Immature natural killer cell (primary cell): ENCODE data around the gene ABCA13. TPM values are rescaled to one million over a fixed set of nuclear protein-coding genes. Genes with fewer than 3 reads are reported as not detected.
"Not testable (repeated sequence)": the region's sequence is repeated elsewhere in the genome, so short reads cannot be mapped to it uniquely, and the experiment has no call there.

ENCODE experiments used
- DNase-seq, 3 donors: peaks; one replicate each; pipeline ENCODE4 v3.0.0; 2022; ENCODE audit warnings: mixed read lengths in 1 of 3
- H3K27ac Mint-ChIP-seq, 6 donors: one replicate each; pipeline ENCODE4 v1.8.0; 2020; ENCODE audit warnings: mixed read lengths in 6 of 6, mild to moderate bottlenecking in 5 of 6, inconsistent platforms in 4 of 6, moderate library complexity in 3 of 6
- H3K27me3 Mint-ChIP-seq, 3 donors: one replicate each; pipeline ENCODE4 v1.8.0; 2020 to 2021; ENCODE audit warnings: low read depth in 3 of 3, mild to moderate bottlenecking in 3 of 3, mixed read lengths in 3 of 3, moderate library complexity in 3 of 3, inconsistent platforms in 1 of 3
- H3K36me3 Mint-ChIP-seq, 3 donors: one replicate each; pipeline ENCODE4 v1.8.0; 2020; ENCODE audit warnings: mixed read lengths in 3 of 3, inconsistent platforms in 2 of 3, mild to moderate bottlenecking in 2 of 3
- H3K4me1 Mint-ChIP-seq, 2 donors: one replicate each; pipeline ENCODE4 v1.8.0; 2020; ENCODE audit warnings: inconsistent platforms in 2 of 2, mild to moderate bottlenecking in 2 of 2, mixed read lengths in 2 of 2, moderate library complexity in 1 of 2
- H3K4me3 Mint-ChIP-seq, 5 donors: one replicate each; pipeline ENCODE4 v1.8.0; 2020; ENCODE audit warnings: mild to moderate bottlenecking in 5 of 5, mixed read lengths in 5 of 5, inconsistent platforms in 3 of 5, moderate library complexity in 3 of 5
- H3K9me3 Mint-ChIP-seq, 6 donors: one replicate each; pipeline ENCODE4 v1.8.0; 2020; ENCODE audit warnings: mild to moderate bottlenecking in 6 of 6, mixed read lengths in 6 of 6, inconsistent platforms in 4 of 6, moderate library complexity in 3 of 6
- polyA plus RNA-seq, 3 donors: library from polyadenylated mRNA; unstranded; fragments of 300-500 nt; fragmentation: Illumina TruSeq; gene quantifications; one replicate each; pipeline ENCODE4 v1.2.3, GENCODE V29; 2021

ABCA13 gene
- polyA plus RNA-seq, 3 donors from 2014 or later = not detected

- Mint-ChIP-seq H3K27me3 (peaks cover 2 to 13% (median 5%) of the 10 kb centered on the region in 3 donors), H3K4me3 (no peak overlapping the region), H3K36me3 (no peaks in the 10 kb centered on the region), H3K4me1 (no peaks in the 10 kb centered on the region), H3K9me3 (peaks cover 0 to 3% (median 0%) of the 10 kb centered on the region in 6 donors), H3K27ac (no peak overlapping the region)
- DNase-seq = no peak
Measured at GRCh38 chr7:48183965-48184364, 12.7 kb downstream of the ABCA13 start.

GRCh38 chr7:48188776-48189520, 17.7 kb downstream of the ABCA13 start:
- H3K27me3 Mint-ChIP-seq = peaks cover 2 to 13% (median 5%) of the 10 kb centered on the region in 3 donors
- no peak for DNase-seq
- H3K4me1 Mint-ChIP-seq = no peaks in the 10 kb centered on the region
- no peak overlapping the region for H3K4me3 Mint-ChIP-seq
- H3K36me3 Mint-ChIP-seq = no peaks in the 10 kb centered on the region
- no peak overlapping the region for H3K27ac Mint-ChIP-seq
- peaks cover 0 to 3% (median 0%) of the 10 kb centered on the region in 6 donors for H3K9me3 Mint-ChIP-seq

- H3K27ac Mint-ChIP-seq = no peak overlapping the region
- H3K4me1 Mint-ChIP-seq = no peaks in the 10 kb centered on the region
- H3K36me3 Mint-ChIP-seq = no peaks in the 10 kb centered on the region
- DNase-seq = no peak
- peaks cover 0 to 8% (median 5%) of the 10 kb centered on the region in 3 donors for H3K27me3 Mint-ChIP-seq
- H3K4me3 Mint-ChIP-seq = no peak overlapping the region
- H3K9me3 Mint-ChIP-seq = no peaks in the 10 kb centered on the region
Measured at GRCh38 chr7:48192996-48193395, 21.7 kb downstream of the ABCA13 start.

GRCh38 chr7:48193421-48193820, 22.2 kb downstream of the ABCA13 start:
- H3K4me1 Mint-ChIP-seq = no peaks in the 10 kb centered on the region
- DNase-seq = no peak
- H3K4me3 Mint-ChIP-seq = no peak overlapping the region
- no peaks in the 10 kb centered on the region for H3K9me3 Mint-ChIP-seq
- no peaks in the 10 kb centered on the region for H3K36me3 Mint-ChIP-seq
- no peak overlapping the region for H3K27ac Mint-ChIP-seq
- H3K27me3 Mint-ChIP-seq = peaks cover 0 to 7% (median 4%) of the 10 kb centered on the region in 3 donors

- not testable (repeated sequence) for H3K9me3 Mint-ChIP-seq, H3K36me3 Mint-ChIP-seq, H3K4me3 Mint-ChIP-seq, H3K27ac Mint-ChIP-seq, H3K27me3 Mint-ChIP-seq, H3K4me1 Mint-ChIP-seq, DNase-seq
Measured at GRCh38 chr7:48200946-48201589, 29.8 kb downstream of the ABCA13 start.

GRCh38 chr7:48202916-48203315, 31.7 kb downstream of the ABCA13 start:
- not testable (repeated sequence) for H3K9me3 Mint-ChIP-seq, H3K27me3 Mint-ChIP-seq, H3K27ac Mint-ChIP-seq

GRCh38 chr7:48207155-48207675, 36.0 kb downstream of the ABCA13 start:
- H3K27ac Mint-ChIP-seq = no peak overlapping the region
- no peak for DNase-seq
- peaks cover 0 to 1% (median 0%) of the 10 kb centered on the region in 3 donors for H3K27me3 Mint-ChIP-seq
- no peaks in the 10 kb centered on the region for H3K36me3 Mint-ChIP-seq
- H3K4me3 Mint-ChIP-seq = no peak overlapping the region
- H3K9me3 Mint-ChIP-seq = peaks cover 0 to 1% (median 0%) of the 10 kb centered on the region in 6 donors
- H3K4me1 Mint-ChIP-seq = no peaks in the 10 kb centered on the region

More at GRCh38 chr7:48202916-48203315, 31.7 kb downstream of the ABCA13 start:
- not testable (repeated sequence) for H3K4me1 Mint-ChIP-seq, DNase-seq, H3K4me3 Mint-ChIP-seq, H3K36me3 Mint-ChIP-seq

GRCh38 chr7:48209004-48209600, 37.8 kb downstream of the ABCA13 start:
- Mint-ChIP-seq H3K4me1 (no peaks in the 10 kb centered on the region), H3K4me3 (no peak overlapping the region), H3K27me3 (peaks cover 0 to 4% (median 1%) of the 10 kb centered on the region in 3 donors), H3K36me3 (no peaks in the 10 kb centered on the region), H3K9me3 (peaks cover 0 to 1% (median 0%) of the 10 kb centered on the region in 6 donors), H3K27ac (no peak overlapping the region)
- DNase-seq = no peak

- Mint-ChIP-seq H3K27me3 (peaks cover 1 to 4% (median 3%) of the 10 kb centered on the region in 3 donors), H3K9me3 (no peaks in the 10 kb centered on the region), H3K36me3 (no peaks in the 10 kb centered on the region), H3K27ac (no peak overlapping the region), H3K4me1 (no peaks in the 10 kb centered on the region), H3K4me3 (no peak overlapping the region)
- no peak for DNase-seq
Measured at GRCh38 chr7:48213226-48213625, 42.0 kb downstream of the ABCA13 start.

- H3K9me3 Mint-ChIP-seq = no peaks in the 10 kb centered on the region
- no peaks in the 10 kb centered on the region for H3K36me3 Mint-ChIP-seq
- H3K27ac Mint-ChIP-seq = no peak overlapping the region
Measured at GRCh38 chr7:48217266-48217665, 46.0 kb downstream of the ABCA13 start.

GRCh38 chr7:48217753-48218152, 46.5 kb downstream of the ABCA13 start:
- no peak for DNase-seq
- H3K27ac Mint-ChIP-seq = no peak overlapping the region
- H3K4me3 Mint-ChIP-seq = no peak overlapping the region

More at GRCh38 chr7:48217266-48217665, 46.0 kb downstream of the ABCA13 start:
- Mint-ChIP-seq H3K4me1 (no peaks in the 10 kb centered on the region), H3K4me3 (no peak overlapping the region), H3K27me3 (peaks cover 0 to 5% (median 4%) of the 10 kb centered on the region in 3 donors)
- DNase-seq = no peak

GRCh38 chr7:48224042-48224441, 52.8 kb downstream of the ABCA13 start:
- H3K4me3 Mint-ChIP-seq = no peak overlapping the region
- no peak overlapping the region for H3K27ac Mint-ChIP-seq
- H3K9me3 Mint-ChIP-seq = no peaks in the 10 kb centered on the region
- H3K4me1 Mint-ChIP-seq = no peaks in the 10 kb centered on the region
- peaks cover 0 to 3% (median 3%) of the 10 kb centered on the region in 3 donors for H3K27me3 Mint-ChIP-seq
- H3K36me3 Mint-ChIP-seq = no peaks in the 10 kb centered on the region
- no peak for DNase-seq

More at GRCh38 chr7:48217753-48218152, 46.5 kb downstream of the ABCA13 start:
- Mint-ChIP-seq H3K4me1 (no peaks in the 10 kb centered on the region), H3K9me3 (no peaks in the 10 kb centered on the region), H3K36me3 (no peaks in the 10 kb centered on the region), H3K27me3 (peaks cover 0 to 5% (median 4%) of the 10 kb centered on the region in 3 donors)

- Mint-ChIP-seq H3K27me3 (peaks cover 0 to 3% (median 3%) of the 10 kb centered on the region in 3 donors), H3K4me3 (no peak overlapping the region), H3K9me3 (no peaks in the 10 kb centered on the region), H3K4me1 (no peaks in the 10 kb centered on the region), H3K36me3 (no peaks in the 10 kb centered on the region), H3K27ac (no peak overlapping the region)
- DNase-seq = no peak
Measured at GRCh38 chr7:48225101-48225500, 53.8 kb downstream of the ABCA13 start.

- Mint-ChIP-seq H3K4me1 (no peaks in the 10 kb centered on the region), H3K27me3 (peaks cover 2 to 11% (median 7%) of the 10 kb centered on the region in 3 donors), H3K36me3 (no peaks in the 10 kb centered on the region), H3K9me3 (peaks cover 0 to 11% (median 2%) of the 10 kb centered on the region in 6 donors), H3K4me3 (no peak overlapping the region), H3K27ac (no peak overlapping the region)
- DNase-seq = no peak
Measured at GRCh38 chr7:48237354-48237753, 66.1 kb downstream of the ABCA13 start.
